Heart left ventricle (tissue), 13 donors: Measurements from ENCODE around the gene ST3GAL2.

ENCODE experiments used
- CTCF ChIP-seq, 12 donors: fragments of 200-600 bp; sonication (generic) in 4 of 12; IDR thresholded peaks; one replicate each; pipeline versions ENCODE4 v1.5.0 to v1.8.0; 2018 to 2022; ENCODE audit warnings: antibody characterized with exemption in 12 of 12, mild to moderate bottlenecking in 5 of 12
- POLR2A ChIP-seq, 2 donors: fragments of 450-650 bp; IDR thresholded peaks; one replicate each; pipeline ENCODE4 v1.6.1; 2017; ENCODE audit warnings: antibody characterized with exemption in 2 of 2, mild to moderate bottlenecking in 2 of 2, moderate library complexity in 2 of 2
- donor health status: ischemic (EF 13 %, LVEDD 7.1; RV severe dilation, severe dysfunction).
- donor health status: DM: no; HTN: yes; CAD: no.
- donor health status: DM: no; HTN: no; CAD: no.
- donor health status: ischemic (EF 25% LVEDD 6.9; RV normal size, moderate dysfunction).
- donor health status: ischemic (EF 25% LVEDD 5.7; RV mildly dilated, moderate dysfunction).
- donor health status: ischemic (EF 35%, LVEDD 5.7; RV mildly dilated, moderate dysfunction).
- donor health status: nonischemic (EF 11% LVEDD 7.7; RV severe dilation, severe dysfunction).
- donor health status: DM: yes; HTN: yes; CAD: no.
- donor health status: PGD.
- donor health status: ischemic (EF 29% LVEDD 5.4; RV normal size, mild dysfunction).
- donor health status: nonischemic (EF 23%, LVEDD 6.1; RV moderate dilation, normal function).

- no peak for TF ChIP-seq CTCF (IDR thresholded peaks at IDR 0.05)
- TF ChIP-seq POLR2A (IDR thresholded peaks at IDR 0.05) = no peak
Observed at GRCh38 chr16:70394853-70395252, 44.0 kb downstream of the ST3GAL2 start.
